Fibroblast of lung (primary cell): ENCODE measurements around the gene FHOD3. TPM values are rescaled to one million over a fixed set of nuclear protein-coding genes. Genes with fewer than 3 reads are reported as not detected.

ENCODE experiments used
- DNase-seq, 2 donors: peaks; one replicate each; pipeline versions ENCODE4 v3.0.0 to v3.0.0-alpha.2; 2010; ENCODE audit warnings: low read depth in 2 of 2
- H2AFZ ChIP-seq: 2 replicates; pipeline ENCODE4 v1.5.1; 2012; ENCODE audit warnings: low read length, control low read depth, inconsistent platforms
- H3K27ac ChIP-seq: 2 replicates; pipeline ENCODE4 v1.5.1; 2011; ENCODE audit warnings: low read length, control low read depth; ENCODE audit not compliant: insufficient read depth
- H3K27me3 ChIP-seq: 2 replicates; pipeline ENCODE4 v1.5.1; 2011; ENCODE audit warnings: mild to moderate bottlenecking, low read length; ENCODE audit not compliant: control insufficient read depth, insufficient read depth
- H3K36me3 ChIP-seq: 2 replicates; pipeline ENCODE4 v1.5.1; 2011; ENCODE audit warnings: low read length; ENCODE audit not compliant: control insufficient read depth, insufficient read depth
- H3K4me1 ChIP-seq: 2 replicates; pipeline ENCODE4 v1.5.1; 2011; ENCODE audit warnings: low read length; ENCODE audit not compliant: control insufficient read depth, insufficient read depth; ENCODE audit errors: extremely low read depth
- H3K4me2 ChIP-seq: 2 replicates; pipeline ENCODE4 v1.5.1; 2011; ENCODE audit warnings: low read length, control low read depth; ENCODE audit not compliant: insufficient read depth; ENCODE audit errors: extremely low read depth
- H3K4me3 ChIP-seq, 4 experiments: fragments of 200-600 bp in 1 of 4; sonication (generic) in 1 of 4; replicated peaks in 1 of 4; 2 replicates each; pipeline ENCODE4 v1.5.1; 2011 to 2016; ENCODE audit warnings: low read length in 4 of 4, low read depth in 3 of 4, mild to moderate bottlenecking in 3 of 4, control low read depth in 2 of 4, inconsistent platforms in 1 of 4, mixed read lengths in 1 of 4; ENCODE audit not compliant: insufficient read depth in 1 of 4; ENCODE audit errors: control extremely low read depth in 1 of 4
- H3K79me2 ChIP-seq: 2 replicates; pipeline ENCODE4 v1.5.1; 2012; ENCODE audit warnings: mild to moderate bottlenecking, low read length, inconsistent platforms; ENCODE audit not compliant: control insufficient read depth, insufficient read depth
- H3K9ac ChIP-seq: 2 replicates; pipeline ENCODE4 v1.5.1; 2011; ENCODE audit warnings: mild to moderate bottlenecking, low read length, control low read depth; ENCODE audit not compliant: insufficient read depth
- H3K9me3 ChIP-seq: 2 replicates; pipeline ENCODE4 v1.5.1; 2012; ENCODE audit warnings: low read depth, low read length; ENCODE audit not compliant: control insufficient read depth, insufficient read depth
- H4K20me1 ChIP-seq: 2 replicates; pipeline ENCODE4 v1.5.1; 2011; ENCODE audit warnings: low read length; ENCODE audit not compliant: control insufficient read depth, insufficient read depth; ENCODE audit errors: extremely low read depth
- EZH2 ChIP-seq: IDR thresholded peaks from 2 replicates; pipeline ENCODE4 v1.5.1; 2012; ENCODE audit warnings: low read length, control low read depth, mild to moderate bottlenecking; ENCODE audit errors: missing control alignments
- polyA plus RNA-seq, 2 donors: library from polyadenylated mRNA; depleted of rRNA in 1 of 2; stranded (reverse) in 1 of 2; unstranded in 1 of 2; fragments of >200 nt; gene quantifications; 2 replicates each; pipeline ENCODE4 v1.2.1, GENCODE V29; 2011 to 2012; ENCODE audit warnings: missing spikeins in 1 of 2
- total RNA-seq: library from RNA; depleted of rRNA; stranded (reverse); fragments of >200 nt; gene quantifications from 2 replicates; pipeline ENCODE4 v1.2.1, GENCODE V29; 2014
- TF ChIP-seq, protein P1 (sequence below), 2 donors: IDR thresholded peaks in 1 of 2; conservative IDR thresholded peaks in 1 of 2; 1 replicate in 1 of 2; 2 replicates in 1 of 2; pipeline ENCODE4 v1.5.1; 2011 to 2012; ENCODE audit warnings: low read length in 2 of 2, control low read depth in 1 of 2, inconsistent platforms in 1 of 2, low read depth in 1 of 2, mild to moderate bottlenecking in 1 of 2

Gene FHOD3
- total and polyA plus RNA-seq, 2 donors (not counting 1 experiment from before 2014, with no cell fraction given) = 16.1 to 28.2 TPM

DNA sequence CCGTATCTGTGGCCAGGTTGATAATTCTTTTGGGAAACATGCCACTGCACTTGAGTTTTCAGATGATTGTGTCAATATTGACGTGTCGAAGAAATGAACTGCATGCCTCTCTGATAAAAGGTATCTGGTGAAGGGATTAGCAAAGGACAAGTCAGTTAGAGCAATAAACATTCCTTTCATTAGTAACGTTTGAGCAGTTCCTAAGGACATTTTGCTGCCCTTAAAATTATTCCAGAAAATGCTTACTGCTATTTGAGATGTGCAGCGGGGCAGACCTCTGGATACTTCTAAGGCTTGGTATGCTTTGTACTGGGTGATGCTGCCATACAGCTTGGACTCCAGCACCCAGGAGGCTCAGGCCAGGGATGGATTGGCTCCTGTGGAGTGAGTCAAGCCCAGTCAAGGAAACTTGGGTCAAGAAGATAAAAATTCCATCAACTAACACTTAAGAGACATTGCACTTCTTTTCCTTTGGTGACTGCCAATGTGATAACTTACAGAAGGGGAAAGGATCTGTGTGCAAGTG is 166.7 kb downstream of the FHOD3 start:
- H3K27ac ChIP-seq = no peak overlapping the region
- no peaks in the 10 kb centered on the region for H3K27me3 ChIP-seq
- no peak overlapping the region for H3K4me2 ChIP-seq
- TF ChIP-seq, protein P1, sequence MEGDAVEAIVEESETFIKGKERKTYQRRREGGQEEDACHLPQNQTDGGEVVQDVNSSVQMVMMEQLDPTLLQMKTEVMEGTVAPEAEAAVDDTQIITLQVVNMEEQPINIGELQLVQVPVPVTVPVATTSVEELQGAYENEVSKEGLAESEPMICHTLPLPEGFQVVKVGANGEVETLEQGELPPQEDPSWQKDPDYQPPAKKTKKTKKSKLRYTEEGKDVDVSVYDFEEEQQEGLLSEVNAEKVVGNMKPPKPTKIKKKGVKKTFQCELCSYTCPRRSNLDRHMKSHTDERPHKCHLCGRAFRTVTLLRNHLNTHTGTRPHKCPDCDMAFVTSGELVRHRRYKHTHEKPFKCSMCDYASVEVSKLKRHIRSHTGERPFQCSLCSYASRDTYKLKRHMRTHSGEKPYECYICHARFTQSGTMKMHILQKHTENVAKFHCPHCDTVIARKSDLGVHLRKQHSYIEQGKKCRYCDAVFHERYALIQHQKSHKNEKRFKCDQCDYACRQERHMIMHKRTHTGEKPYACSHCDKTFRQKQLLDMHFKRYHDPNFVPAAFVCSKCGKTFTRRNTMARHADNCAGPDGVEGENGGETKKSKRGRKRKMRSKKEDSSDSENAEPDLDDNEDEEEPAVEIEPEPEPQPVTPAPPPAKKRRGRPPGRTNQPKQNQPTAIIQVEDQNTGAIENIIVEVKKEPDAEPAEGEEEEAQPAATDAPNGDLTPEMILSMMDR (conservative IDR thresholded peaks at IDR 0.05 in 1 of 2, IDR thresholded peaks at IDR 0.05 in 1 of 2; ENCODE audit: low read depth in 1 of 2, low read length in 2 of 2) = no peak
- TF ChIP-seq EZH2 = no peak
- no peak overlapping the region for H2AFZ ChIP-seq
- no peak overlapping the region for H3K4me3 ChIP-seq
- no peaks in the 10 kb centered on the region for H3K9me3 ChIP-seq
- H4K20me1 ChIP-seq = no peaks in the 10 kb centered on the region
- no peaks in the 10 kb centered on the region for H3K36me3 ChIP-seq
- no peak overlapping the region for H3K9ac ChIP-seq
- no peaks in the 10 kb centered on the region for H3K4me1 ChIP-seq
- no peak for DNase-seq
- no peaks in the 10 kb centered on the region for H3K79me2 ChIP-seq

DNA sequence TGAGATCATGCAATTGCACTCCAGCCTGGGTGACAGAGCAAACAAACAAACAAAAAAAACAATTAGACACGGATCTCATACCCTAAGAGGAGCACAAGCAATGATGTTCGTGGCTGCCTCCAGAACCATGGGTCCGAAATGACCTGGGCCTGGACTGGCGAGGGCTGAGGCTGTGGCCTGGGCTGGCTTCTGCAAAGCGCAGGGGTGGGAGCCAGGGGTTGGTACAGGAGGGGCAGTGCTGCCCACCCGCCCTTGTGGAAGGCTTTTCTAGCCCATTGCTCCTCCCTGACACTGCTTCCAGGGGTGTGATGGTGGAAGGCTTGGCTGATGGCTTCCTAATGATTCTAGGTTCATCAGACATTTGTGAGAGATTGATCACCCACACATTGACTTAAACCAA is 167.8 kb downstream of the FHOD3 start:
- TF ChIP-seq EZH2 = no peak
- TF ChIP-seq, protein P1 (conservative IDR thresholded peaks at IDR 0.05 in 1 of 2, IDR thresholded peaks at IDR 0.05 in 1 of 2; ENCODE audit: low read depth in 1 of 2, low read length in 2 of 2) = no peak

DNA sequence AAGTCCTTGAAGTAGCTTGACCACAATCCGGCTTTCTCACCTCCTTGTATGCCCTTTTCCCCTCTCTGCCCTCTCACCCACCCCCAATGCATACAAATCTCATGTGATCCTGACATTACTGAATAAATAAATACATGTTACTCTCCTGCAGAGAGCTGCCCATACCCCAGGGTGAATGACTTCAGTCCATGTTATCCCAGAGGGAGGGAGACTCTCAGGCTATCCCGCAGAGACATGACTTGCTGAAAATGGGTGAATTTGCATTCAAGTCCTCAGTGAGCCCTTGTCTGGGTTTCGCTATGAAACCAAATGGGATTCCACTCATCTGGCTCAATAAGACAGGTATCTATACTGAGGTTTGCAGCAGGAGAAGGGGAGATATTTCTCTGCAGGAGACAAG is 168.5 kb downstream of the FHOD3 start:
- Histone ChIP-seq H3K4me1 (no peaks in the 10 kb centered on the region), H3K36me3 (no peaks in the 10 kb centered on the region), H3K4me2 (no peak overlapping the region), H2AFZ (no peak overlapping the region), H3K27me3 (no peaks in the 10 kb centered on the region), H3K9ac (no peak overlapping the region), H3K27ac (no peak overlapping the region), H4K20me1 (no peaks in the 10 kb centered on the region), H3K79me2 (no peaks in the 10 kb centered on the region), H3K9me3 (no peaks in the 10 kb centered on the region), H3K4me3 (no peak overlapping the region)
- DNase-seq = no peak
- TF ChIP-seq, protein P1 (conservative IDR thresholded peaks at IDR 0.05 in 1 of 2, IDR thresholded peaks at IDR 0.05 in 1 of 2; ENCODE audit: low read depth in 1 of 2, low read length in 2 of 2) = no peak
- TF ChIP-seq EZH2 = no peak

More for the DNA sequence above, 167.8 kb downstream of the FHOD3 start:
- Histone ChIP-seq H3K4me1 (no peaks in the 10 kb centered on the region), H3K4me3 (no peak overlapping the region), H3K79me2 (no peaks in the 10 kb centered on the region), H3K9me3 (no peaks in the 10 kb centered on the region), H4K20me1 (no peaks in the 10 kb centered on the region), H3K27ac (no peak overlapping the region), H3K27me3 (no peaks in the 10 kb centered on the region), H3K4me2 (no peak overlapping the region), H3K9ac (no peak overlapping the region), H3K36me3 (no peaks in the 10 kb centered on the region), H2AFZ (no peak overlapping the region)
- no peak for DNase-seq
